Measurements from ENCODE around the gene CTXND1. TPM values are rescaled to one million over a fixed set of nuclear protein-coding genes. Genes with fewer than 3 reads are reported as not detected.

Gene CTXND1
- total and polyA plus RNA-seq, 2 of the 13 experiments (the other 11 are each of a cell fraction or from before 2014, with no cell fraction given) = 1.2 to 2.1 TPM

DNA sequence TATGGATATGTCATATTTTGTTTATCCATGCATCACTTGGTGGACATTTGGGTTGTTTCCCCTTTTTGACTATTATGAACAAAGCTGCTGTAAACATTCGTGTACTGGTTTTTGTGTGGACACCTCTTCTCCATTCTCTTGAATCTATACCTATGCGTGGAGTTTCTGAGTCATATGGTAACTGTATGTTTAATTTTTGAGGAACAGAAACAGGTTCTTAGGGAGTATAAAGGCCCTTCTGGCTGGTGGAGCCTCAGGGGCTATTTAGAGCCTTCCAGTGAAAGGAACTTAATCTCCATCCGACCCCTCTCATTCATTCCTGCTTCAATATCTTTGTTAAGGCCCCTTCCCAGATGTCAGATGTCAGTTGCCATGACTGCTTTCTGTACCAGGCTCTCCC, 14.1 kb upstream of the CTXND1 start (continued):
- TF ChIP-seq, protein P1, sequence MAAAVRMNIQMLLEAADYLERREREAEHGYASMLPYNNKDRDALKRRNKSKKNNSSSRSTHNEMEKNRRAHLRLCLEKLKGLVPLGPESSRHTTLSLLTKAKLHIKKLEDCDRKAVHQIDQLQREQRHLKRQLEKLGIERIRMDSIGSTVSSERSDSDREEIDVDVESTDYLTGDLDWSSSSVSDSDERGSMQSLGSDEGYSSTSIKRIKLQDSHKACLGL (CRISPR knock-in tag; IDR thresholded peaks at IDR 0.05) = no peak
- TF ChIP-seq SALL2 (CRISPR knock-in tag; IDR thresholded peaks at IDR 0.05) (no peak), TEAD3 (CRISPR knock-in tag; optimal IDR thresholded peaks at IDR 0.05; ENCODE audit: borderline replicate concordance) (no peak), ZNF720 (CRISPR knock-in tag; IDR thresholded peaks at IDR 0.05) (no peak)
- TF ChIP-seq, protein P2, sequence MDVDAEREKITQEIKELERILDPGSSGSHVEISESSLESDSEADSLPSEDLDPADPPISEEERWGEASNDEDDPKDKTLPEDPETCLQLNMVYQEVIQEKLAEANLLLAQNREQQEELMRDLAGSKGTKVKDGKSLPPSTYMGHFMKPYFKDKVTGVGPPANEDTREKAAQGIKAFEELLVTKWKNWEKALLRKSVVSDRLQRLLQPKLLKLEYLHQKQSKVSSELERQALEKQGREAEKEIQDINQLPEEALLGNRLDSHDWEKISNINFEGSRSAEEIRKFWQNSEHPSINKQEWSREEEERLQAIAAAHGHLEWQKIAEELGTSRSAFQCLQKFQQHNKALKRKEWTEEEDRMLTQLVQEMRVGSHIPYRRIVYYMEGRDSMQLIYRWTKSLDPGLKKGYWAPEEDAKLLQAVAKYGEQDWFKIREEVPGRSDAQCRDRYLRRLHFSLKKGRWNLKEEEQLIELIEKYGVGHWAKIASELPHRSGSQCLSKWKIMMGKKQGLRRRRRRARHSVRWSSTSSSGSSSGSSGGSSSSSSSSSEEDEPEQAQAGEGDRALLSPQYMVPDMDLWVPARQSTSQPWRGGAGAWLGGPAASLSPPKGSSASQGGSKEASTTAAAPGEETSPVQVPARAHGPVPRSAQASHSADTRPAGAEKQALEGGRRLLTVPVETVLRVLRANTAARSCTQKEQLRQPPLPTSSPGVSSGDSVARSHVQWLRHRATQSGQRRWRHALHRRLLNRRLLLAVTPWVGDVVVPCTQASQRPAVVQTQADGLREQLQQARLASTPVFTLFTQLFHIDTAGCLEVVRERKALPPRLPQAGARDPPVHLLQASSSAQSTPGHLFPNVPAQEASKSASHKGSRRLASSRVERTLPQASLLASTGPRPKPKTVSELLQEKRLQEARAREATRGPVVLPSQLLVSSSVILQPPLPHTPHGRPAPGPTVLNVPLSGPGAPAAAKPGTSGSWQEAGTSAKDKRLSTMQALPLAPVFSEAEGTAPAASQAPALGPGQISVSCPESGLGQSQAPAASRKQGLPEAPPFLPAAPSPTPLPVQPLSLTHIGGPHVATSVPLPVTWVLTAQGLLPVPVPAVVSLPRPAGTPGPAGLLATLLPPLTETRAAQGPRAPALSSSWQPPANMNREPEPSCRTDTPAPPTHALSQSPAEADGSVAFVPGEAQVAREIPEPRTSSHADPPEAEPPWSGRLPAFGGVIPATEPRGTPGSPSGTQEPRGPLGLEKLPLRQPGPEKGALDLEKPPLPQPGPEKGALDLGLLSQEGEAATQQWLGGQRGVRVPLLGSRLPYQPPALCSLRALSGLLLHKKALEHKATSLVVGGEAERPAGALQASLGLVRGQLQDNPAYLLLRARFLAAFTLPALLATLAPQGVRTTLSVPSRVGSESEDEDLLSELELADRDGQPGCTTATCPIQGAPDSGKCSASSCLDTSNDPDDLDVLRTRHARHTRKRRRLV (CRISPR knock-in tag; IDR thresholded peaks at IDR 0.05) = no peak

DNA sequence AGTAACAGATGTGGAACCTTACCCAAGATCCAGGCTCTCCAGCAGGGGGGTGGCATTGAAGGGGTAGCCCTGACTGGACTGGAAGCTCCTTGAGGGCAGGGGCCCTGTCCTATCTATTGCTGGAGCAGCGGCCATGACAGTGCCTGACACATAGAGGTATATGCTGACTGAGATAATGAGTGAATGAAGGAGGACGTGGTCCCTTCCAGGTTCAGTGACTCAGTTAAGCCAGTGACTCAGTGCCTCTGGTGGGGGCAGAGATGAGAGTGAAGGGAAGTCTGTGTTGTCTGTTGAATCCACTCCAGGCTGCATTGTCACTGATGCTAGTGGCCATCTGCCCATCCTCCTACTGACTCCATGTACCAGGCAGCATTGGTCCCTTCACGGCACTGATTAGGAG, 13.0 kb upstream of the CTXND1 start:
- Histone ChIP-seq H3K27me3 (ENCODE audit: control insufficient read depth in 1 of 2, insufficient read depth in 2 of 2, low read length in 2 of 2) (peaks cover 0 to 23% of the 10 kb centered on the region in 2 experiments; a peak in 3 of 5 replicates), H2AFZ (ENCODE audit: low read length) (no peak overlapping the region), H3K9me3 (ENCODE audit: low read length) (no peaks in the 10 kb centered on the region), H3K27ac (ENCODE audit: extremely low read length, insufficient read depth, low read length) (no peak overlapping the region), H3K4me3 (replicated peaks in 1 of 3; ENCODE audit: insufficient read depth in 1 of 3, low read depth in 2 of 3, low read length in 3 of 3) (no peak overlapping the region), H3K4me2 (ENCODE audit: low read depth, low read length) (no peak overlapping the region), H4K20me1 (ENCODE audit: insufficient read depth, low read length) (no peaks in the 10 kb centered on the region), H3K79me2 (ENCODE audit: insufficient read depth, low read length) (no peaks in the 10 kb centered on the region), H3K4me1 (ENCODE audit: insufficient read depth, low read length) (peaks cover 9% of the 10 kb centered on the region), H3K9ac (ENCODE audit: insufficient read depth, low read depth, low read length) (no peak overlapping the region), H3K36me3 (replicated peaks in 1 of 2; ENCODE audit: control insufficient read depth in 1 of 2, insufficient read depth in 2 of 2, low read length in 2 of 2) (no peaks in the 10 kb centered on the region)
- TF ChIP-seq, protein P3, sequence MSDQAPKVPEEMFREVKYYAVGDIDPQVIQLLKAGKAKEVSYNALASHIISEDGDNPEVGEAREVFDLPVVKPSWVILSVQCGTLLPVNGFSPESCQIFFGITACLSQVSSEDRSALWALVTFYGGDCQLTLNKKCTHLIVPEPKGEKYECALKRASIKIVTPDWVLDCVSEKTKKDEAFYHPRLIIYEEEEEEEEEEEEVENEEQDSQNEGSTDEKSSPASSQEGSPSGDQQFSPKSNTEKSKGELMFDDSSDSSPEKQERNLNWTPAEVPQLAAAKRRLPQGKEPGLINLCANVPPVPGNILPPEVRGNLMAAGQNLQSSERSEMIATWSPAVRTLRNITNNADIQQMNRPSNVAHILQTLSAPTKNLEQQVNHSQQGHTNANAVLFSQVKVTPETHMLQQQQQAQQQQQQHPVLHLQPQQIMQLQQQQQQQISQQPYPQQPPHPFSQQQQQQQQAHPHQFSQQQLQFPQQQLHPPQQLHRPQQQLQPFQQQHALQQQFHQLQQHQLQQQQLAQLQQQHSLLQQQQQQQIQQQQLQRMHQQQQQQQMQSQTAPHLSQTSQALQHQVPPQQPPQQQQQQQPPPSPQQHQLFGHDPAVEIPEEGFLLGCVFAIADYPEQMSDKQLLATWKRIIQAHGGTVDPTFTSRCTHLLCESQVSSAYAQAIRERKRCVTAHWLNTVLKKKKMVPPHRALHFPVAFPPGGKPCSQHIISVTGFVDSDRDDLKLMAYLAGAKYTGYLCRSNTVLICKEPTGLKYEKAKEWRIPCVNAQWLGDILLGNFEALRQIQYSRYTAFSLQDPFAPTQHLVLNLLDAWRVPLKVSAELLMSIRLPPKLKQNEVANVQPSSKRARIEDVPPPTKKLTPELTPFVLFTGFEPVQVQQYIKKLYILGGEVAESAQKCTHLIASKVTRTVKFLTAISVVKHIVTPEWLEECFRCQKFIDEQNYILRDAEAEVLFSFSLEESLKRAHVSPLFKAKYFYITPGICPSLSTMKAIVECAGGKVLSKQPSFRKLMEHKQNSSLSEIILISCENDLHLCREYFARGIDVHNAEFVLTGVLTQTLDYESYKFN (CRISPR knock-in tag; conservative IDR thresholded peaks at IDR 0.05) = no peak
- TF ChIP-seq, protein P4, sequence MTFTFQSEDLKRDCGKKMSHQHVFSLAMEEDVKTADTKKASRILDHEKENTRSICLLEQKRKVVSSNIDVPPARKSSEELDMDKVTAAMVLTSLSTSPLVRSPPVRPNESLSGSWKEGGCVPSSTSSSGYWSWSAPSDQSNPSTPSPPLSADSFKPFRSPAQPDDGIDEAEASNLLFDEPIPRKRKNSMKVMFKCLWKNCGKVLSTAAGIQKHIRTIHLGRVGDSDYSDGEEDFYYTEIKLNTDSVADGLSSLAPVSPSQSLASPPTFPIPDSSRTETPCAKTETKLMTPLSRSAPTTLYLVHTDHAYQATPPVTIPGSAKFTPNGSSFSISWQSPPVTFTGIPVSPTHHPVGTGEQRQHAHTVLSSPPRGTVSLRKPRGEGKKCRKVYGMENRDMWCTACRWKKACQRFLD (CRISPR knock-in tag; IDR thresholded peaks at IDR 0.05; ENCODE audit: borderline replicate concordance) = no peak
- no peak for TF ChIP-seq THAP11 (CRISPR knock-in tag; IDR thresholded peaks at IDR 0.05)
- TF ChIP-seq ZNF329 (CRISPR knock-in tag; IDR thresholded peaks at IDR 0.05; ENCODE audit: low read depth) = no peak
- FAIRE-seq (no peak), ATAC-seq (no peak), DNase-seq (ENCODE audit: low spot score) (no peak)
- in situ Hi-C loops (cut with HindIII; ENCODE audit: extremely low pct_ligation_motif_present, low pct_unique_long_range_greater_than_20kb) = no loop called here
- CTCF ChIA-PET (ENCODE audit: low intra/inter-chr PET ratio, low total read pairs) = no interaction called here
- intact Hi-C loops (cut with micrococcal nuclease; ENCODE audit: unreplicated experiment) = no loop called here
- WGBS (ENCODE audit: low lambda C conversion rate) = 40% methylated on average over 2 of the region's 3 CpGs
- POLR2A ChIA-PET = no interaction called here
- no TSS peak for BruUV-seq (replicated peaks)

Measured in HepG2 (cell line).